GM12872 (cell line): ENCODE measurements around the gene GNRH2.

Source experiments
- TF ChIP-seq, protein P1 (sequence below): IDR thresholded peaks from 3 replicates; pipeline ENCODE4 v1.5.1; 2011; ENCODE audit warnings: low read depth, mild to moderate bottlenecking, low read length, moderate library complexity; ENCODE audit not compliant: insufficient read depth

Gene GNRH2

DNA sequence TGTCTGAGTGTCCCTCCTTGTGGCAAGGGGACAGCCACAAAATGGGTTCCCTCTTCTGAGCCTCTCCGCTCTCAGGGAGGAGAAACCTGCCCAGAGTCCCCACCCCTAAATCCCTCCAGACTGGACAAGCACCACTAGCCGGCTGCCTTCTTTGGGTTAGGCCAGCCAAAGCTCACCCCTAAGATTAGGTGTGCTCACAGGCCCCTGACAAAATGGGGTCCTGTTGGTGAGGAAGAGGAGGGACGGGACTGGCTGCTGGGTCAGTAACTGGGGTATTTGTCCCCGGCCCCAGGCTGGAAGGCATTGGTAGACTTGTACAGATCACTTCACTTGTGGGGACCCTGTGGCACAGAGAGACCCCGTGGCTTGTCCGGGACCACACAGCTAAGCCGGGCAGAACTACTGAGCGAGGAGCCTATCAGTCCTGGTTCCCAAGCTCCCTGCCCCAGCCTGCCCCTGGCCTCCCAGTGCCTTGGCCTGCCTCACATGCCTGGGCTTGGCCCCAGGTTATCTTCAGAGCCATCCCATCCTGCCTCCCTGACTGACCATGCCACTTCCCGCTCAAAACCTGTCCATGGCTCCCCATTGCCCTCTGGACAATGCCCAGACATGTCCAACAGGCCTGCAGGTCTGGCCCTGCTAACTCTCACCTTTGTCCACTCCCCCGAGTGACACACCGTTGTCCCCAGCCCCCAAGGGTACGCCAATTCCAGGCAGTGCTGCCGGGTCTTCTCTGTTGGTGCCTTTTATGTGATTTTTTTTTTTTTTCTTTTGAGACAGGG lies 51.6 kb downstream of the GNRH2 start:
- TF ChIP-seq, protein P1, sequence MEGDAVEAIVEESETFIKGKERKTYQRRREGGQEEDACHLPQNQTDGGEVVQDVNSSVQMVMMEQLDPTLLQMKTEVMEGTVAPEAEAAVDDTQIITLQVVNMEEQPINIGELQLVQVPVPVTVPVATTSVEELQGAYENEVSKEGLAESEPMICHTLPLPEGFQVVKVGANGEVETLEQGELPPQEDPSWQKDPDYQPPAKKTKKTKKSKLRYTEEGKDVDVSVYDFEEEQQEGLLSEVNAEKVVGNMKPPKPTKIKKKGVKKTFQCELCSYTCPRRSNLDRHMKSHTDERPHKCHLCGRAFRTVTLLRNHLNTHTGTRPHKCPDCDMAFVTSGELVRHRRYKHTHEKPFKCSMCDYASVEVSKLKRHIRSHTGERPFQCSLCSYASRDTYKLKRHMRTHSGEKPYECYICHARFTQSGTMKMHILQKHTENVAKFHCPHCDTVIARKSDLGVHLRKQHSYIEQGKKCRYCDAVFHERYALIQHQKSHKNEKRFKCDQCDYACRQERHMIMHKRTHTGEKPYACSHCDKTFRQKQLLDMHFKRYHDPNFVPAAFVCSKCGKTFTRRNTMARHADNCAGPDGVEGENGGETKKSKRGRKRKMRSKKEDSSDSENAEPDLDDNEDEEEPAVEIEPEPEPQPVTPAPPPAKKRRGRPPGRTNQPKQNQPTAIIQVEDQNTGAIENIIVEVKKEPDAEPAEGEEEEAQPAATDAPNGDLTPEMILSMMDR: no peak
